Pulmonary artery endothelial cell (primary cell): Measurements from ENCODE around the gene CSRNP3. TPM values are rescaled to one million over a fixed set of nuclear protein-coding genes. Genes with fewer than 3 reads are reported as not detected.

Source experiments
- DNase-seq: peaks from one replicate; pipeline ENCODE4 v3.0.0-alpha.2; 2011; ENCODE audit warnings: low read depth, low spot score
- total RNA-seq: library from RNA; depleted of rRNA; stranded (reverse); fragments of >200 nt; gene quantifications from 2 replicates; pipeline ENCODE4 v1.2.3, GENCODE V29; 2014

CSRNP3 gene, protein sequence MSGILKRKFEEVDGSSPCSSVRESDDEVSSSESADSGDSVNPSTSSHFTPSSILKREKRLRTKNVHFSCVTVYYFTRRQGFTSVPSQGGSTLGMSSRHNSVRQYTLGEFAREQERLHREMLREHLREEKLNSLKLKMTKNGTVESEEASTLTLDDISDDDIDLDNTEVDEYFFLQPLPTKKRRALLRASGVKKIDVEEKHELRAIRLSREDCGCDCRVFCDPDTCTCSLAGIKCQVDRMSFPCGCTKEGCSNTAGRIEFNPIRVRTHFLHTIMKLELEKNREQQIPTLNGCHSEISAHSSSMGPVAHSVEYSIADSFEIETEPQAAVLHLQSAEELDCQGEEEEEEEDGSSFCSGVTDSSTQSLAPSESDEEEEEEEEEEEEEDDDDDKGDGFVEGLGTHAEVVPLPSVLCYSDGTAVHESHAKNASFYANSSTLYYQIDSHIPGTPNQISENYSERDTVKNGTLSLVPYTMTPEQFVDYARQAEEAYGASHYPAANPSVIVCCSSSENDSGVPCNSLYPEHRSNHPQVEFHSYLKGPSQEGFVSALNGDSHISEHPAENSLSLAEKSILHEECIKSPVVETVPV
- not detected in 2 replicates for total RNA-seq

DNA sequence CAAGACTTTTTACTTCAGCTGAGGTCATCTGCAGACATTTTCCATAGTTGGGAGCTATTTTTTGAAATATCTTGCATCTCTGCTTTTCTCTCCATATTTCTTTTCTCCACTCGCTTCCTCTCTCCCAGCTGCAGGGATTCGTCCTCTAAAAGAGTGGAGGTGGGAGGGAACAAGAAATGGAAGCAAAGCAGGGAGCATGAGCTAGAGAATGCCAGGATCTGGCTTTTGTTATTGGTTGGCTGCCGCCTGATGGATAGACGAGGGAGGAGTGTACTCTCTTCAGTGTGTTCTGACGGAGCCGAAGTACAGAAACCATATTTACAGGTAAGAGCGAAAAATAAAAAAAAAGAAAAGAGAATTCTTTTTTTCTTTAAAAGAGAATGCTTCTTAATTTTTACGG, at the start of gene CSRNP3:
CSRNP3 (plus strand) TSS at position 282 of the 400 bp plus-strand sequence. CDS start 125,368 bp downstream, outside the sequence.
- no peak for DNase-seq

DNA sequence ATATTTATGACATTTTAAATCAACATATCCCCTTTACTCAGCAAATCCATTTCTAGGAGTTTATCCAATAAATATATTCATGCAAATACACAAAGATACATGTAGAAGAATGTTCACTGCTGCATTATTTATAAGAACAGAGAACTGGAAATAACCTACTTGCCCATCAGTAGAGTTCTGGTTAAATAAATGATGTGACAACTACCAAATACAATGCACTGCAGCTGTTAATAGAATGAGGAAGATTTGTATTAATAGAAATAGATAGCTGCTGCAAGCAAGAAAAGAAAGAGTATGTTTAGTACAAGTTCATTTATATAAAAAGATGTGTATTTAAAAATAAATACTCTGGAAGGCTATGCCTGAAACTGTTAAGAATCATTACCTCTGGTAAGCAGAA, 49.3 kb upstream of the CSRNP3 start:
- no peak for DNase-seq

DNA sequence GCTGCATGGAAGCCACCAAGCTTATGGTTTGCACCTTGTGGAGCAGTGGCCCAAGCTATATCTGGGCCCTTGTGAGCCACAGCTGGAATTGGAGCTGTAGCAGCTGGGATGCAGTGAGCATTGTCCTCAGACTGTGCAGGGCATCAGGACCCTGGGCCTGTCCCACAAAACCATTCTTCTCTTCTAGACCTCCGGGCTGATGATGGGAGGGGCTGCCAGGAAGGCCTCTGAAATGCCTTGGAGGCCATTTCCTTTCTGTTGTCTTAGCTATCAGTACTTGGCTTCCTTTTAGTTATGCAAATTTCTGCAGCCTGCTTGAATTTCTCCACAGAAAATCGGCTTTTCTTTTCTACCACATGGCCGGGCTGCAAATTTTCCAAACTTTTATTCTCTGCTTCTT, 46.4 kb upstream of the CSRNP3 start:
- no peak for DNase-seq

GRCh38 chr2:165425556-165425955, 43.9 kb upstream of the CSRNP3 start:
- DNase-seq = no peak

DNA sequence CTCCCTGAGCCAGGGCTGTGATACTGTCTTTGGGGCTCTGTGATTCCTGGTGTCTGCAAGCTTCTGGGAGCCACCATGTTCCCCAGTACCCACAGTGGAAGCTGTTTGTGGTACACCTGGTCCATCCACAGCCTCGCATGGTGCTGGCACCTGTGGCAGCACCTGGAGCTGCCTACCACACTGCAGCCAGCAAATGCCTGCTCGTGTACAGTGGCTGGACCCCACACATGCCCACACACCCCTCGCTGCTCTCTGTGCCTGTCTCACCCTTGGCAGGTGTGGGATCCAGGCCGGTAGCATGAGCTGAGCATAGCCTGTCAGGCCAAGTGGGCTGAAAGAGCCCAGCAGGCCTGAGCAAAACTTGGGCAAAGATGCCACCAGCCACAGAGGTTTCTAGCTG, 41.8 kb upstream of the CSRNP3 start:
- no peak for DNase-seq

- DNase-seq = no peak
Observed at GRCh38 chr2:165428926-165429325, 40.6 kb upstream of the CSRNP3 start.

DNA sequence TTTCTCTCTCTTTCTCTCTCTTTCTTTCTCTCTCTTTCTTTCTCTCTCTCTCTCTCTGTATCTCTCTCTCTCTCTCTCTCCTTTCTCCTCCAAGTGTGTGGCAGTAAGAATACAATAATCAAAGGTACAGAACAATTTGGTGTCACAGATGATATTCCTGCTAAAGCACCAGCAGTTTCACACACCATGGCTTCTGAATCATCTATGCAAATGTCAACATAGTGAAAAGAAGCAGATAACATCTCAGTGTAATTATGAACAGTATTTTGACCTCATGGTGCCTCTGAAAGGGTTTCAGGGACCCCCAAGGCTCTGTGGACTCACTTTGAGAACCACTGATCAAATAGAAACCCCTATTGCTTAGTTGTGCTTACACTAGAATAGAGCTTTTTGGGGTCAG, 38.5 kb upstream of the CSRNP3 start:
- DNase-seq = no peak

DNA sequence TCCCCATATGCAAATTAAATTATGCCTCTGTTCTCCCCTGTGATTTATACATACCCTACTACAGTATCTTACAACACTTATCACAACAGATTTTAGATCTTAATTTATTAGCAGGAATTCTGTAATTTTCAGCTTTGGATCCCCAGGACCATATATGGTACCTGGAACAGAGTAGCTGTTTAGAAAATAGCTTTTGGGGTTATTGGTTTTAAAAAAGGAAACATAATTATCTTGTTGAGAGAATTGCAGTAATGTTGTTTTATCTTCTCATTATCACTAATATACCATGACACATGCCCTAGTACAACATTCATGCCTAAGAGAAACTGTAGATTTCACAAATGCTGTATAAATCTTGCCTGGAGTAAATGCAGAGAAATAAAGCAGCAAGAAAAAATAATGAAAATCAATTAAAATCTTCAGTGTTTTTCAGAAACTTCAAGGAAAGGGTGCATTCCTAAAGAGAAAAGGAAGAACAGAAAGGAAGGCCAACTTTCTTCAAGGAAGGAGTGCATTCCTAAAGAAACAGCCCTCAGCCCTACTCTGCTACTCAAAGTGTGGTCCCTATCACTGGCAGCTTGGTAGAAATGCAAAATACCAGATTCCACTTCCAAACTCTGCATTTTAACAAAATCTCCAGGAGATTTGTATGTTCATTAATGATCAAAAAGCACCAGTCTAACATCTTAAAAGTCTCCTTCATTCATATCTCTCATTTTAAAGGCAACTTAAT, 37.1 kb upstream of the CSRNP3 start:
- no peak for DNase-seq

DNA sequence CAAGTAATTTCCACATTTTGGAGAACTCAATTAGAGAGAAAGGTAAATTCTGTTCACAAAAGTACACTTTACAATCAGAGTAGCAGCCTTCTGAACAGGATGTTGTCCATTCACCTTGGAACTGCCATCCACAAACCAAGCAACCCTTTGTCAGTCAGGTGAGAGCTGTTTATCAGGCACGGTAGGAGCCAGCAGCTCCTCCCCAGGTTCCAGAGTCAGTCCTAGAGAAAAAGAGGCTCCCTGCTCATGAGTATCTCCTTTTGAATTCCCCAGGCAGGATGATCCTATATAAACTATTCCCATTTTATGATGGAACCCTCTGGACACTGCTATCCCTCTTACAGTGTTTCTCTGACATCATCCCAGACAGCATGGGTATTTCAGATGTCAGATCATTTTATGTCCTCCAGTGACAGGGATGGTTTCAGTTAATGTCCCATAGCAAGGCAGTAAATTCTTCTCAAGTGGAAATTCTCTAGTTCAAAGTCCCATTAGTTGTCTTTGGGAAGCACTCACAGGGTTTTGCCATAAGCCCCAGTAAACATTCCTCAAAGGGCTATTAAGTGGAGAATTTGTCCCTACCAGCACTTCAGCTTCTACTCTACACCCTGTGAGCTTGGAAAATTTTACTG, 34.5 kb upstream of the CSRNP3 start:
- DNase-seq = no peak

DNA sequence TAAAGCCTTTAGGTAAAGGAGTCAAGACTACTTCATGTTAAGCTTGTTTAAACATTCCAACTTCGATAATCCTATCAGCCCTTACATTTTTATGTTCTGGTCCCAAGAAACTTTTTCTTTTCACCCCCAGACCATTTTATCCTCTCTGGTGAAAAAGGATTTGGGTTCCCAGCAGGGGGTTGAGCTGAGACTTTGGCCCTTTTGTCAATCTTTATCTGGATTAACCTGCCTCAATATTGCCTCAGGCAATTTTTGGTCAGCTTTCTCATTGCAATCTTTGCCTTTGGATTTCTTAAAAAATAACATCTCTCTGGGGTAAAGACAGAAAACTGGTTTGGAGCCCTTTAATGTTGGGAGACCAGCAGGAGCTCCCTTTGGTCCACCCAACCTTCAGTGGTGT, 33.9 kb upstream of the CSRNP3 start:
- no peak for DNase-seq

DNA sequence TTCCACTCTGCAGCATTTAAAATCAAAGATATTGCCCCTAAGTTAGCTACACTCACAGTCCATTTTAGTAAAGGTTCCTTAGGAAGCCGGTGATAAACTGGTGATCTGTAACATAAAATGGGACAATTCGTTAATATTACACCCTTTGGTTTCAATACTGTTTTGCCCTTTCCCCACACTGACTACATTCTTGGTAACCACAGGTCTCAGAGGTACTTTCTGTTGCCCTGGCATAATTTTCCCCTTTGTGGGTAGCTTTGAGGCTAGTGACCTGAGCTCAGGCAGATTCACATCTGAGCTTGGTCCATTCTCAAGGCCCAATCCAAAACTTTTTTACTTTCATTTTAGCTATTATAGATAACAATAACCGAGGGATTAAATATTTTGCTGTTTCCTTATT, 32.9 kb upstream of the CSRNP3 start:
- DNase-seq = no peak

DNA sequence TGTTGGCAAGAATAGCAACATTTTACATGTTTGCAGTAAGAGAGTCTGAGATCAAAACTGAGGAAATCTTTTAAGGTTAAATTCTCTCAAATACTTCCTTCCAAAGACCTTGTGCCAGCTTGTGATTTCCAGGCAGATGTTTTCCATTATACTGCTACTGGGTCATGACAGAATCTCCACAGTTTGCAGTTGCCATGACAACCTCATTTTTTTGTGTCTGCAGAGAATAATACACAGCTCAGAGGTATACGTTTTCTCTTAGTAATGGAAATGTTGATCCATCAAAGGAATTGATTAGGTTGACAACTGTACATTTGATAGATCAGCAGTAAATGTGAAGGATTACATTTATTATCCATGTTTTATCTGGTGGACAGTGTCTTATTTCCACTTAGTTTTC, 29.1 kb upstream of the CSRNP3 start:
- no peak for DNase-seq

DNA sequence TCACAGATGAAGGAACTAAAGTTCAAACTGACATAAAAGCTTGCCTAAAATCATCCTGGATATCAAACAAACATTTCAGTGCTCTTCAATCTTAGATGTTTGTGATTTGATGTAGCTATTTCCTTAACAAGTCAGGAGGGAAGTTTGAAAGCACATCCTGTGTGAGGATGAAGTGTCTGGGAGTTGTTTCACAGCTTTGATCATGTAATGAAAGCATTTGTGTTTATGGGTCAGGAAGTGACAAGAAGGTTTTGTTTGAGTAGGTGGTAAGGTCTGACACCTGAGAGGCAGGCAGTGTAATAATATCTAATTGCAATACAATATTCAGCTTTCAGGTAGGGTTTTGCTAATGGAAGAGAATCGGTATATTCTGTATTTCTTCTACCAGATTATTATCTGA, 26.0 kb upstream of the CSRNP3 start:
- DNase-seq = no peak

- DNase-seq = no peak
Observed at GRCh38 chr2:165448406-165448805, 21.1 kb upstream of the CSRNP3 start.

GRCh38 chr2:165450156-165450555, 19.3 kb upstream of the CSRNP3 start:
- no peak for DNase-seq

DNA sequence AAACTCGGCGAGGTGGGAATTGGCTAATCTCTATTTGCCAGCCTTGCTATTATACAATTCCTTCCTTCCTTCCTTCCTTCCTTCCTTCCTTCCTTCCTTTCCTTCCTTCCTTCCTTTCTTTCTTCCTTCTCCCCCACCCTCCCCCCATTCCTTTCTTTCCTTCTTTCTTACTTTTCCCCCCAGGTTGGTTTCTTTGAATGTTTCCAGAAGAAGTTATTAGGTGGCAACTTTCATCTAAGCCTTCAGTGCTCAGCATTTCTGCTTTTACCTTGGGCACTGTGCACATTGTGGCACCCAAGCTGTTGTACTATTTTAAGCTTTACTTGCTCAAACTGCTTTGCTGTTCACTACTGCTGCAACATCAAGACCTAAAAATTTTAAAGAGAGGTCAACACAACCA, 17.2 kb upstream of the CSRNP3 start:
- no peak for DNase-seq

DNA sequence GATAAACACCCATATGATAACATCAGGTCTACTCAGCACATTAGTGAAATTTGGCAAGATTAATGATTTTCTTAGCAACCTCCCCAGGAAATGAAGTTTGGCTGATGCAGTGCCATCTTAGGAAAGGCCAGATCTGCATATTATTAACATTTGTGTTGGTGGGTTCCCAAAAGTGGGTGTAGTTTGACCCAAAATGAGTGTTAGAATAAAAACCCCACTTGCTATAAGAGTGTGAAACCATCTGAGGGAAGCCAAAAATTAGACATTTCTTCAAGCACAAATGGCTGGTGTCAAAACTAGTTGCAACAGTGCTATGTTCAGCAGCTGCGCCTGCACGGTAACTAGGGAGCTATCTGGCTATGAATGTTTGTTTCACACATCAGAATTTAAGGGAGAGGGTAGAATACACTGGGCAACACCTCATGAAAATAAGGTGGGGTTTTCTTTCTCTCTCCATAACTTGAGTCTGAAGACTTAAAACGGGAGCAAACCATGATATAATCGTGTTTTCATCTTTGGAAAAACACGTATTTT, 15.9 kb upstream of the CSRNP3 start:
- DNase-seq = no peak

- DNase-seq = no peak
Observed at GRCh38 chr2:165454905-165455304, 14.6 kb upstream of the CSRNP3 start.

DNA sequence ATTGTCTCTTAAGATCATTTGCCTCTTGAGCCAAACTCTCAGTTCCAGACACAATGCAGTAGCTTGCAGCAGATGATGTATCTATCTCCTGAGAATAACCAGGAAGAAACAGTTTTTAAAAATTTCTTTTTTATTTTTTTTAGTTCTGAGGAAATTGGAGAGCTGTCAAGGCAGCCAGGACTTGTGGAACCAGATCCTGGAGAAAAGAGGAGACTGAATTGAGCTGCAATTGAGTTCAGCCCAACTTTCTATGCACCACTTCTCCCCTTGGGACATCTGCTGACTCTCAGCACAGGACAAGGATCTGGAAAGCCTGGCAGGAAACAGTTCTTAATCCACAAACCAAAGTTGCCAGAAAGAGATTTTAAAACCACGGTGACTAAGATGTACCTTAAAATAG, 13.5 kb upstream of the CSRNP3 start:
- DNase-seq = no peak

DNA sequence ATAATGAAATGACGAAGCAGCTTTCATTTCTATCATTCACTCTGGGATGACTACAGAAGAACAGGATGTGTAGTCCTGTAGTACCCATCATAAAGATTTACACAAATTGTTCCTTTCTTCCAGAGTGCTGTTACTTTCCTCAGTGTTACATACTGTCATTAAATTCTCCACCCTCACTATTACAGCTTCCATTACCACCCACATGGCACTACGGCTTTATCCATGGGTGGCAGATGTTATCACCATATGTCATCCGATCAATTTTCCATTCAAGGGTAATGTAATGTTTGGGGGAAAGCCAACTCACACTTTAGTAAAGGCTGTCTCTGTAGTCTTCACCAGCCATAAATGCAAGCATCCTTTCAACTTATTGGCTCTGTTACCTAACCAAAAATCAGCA, 7.1 kb upstream of the CSRNP3 start:
- no peak for DNase-seq

GRCh38 chr2:165466386-165466785, 3.1 kb upstream of the CSRNP3 start:
- no peak for DNase-seq

DNA sequence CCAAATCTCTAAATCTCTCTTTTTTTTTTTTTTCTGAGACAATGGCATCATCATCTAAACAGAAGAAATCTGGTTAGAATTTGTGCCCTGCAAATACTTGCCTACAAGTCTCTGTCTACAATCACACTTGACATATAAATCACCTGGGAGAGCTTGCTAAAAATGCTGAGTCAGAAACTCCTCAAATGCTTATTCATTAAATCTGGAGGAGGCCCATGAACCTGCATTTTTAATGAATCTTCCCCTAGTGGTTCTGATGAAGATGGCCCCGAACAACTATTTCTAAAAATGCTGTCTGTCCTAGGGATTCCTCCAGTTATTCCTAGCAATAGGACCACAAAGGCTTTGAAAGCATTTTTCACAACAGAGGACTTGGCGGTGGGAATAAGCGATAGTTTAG, 1.6 kb upstream of the CSRNP3 start:
- DNase-seq = no peak
